Omental fat pad (tissue), 4 donors: ENCODE results near the gene SHB. TPM values are rescaled to one million over a fixed set of nuclear protein-coding genes. Genes with fewer than 3 reads are reported as not detected.

ENCODE experiments used
- ATAC-seq: fragments of 150-250 bp; one replicate; pipeline ENCODE4 v1.9.1; 2016; ENCODE audit warnings: mild to moderate bottlenecking, moderate library complexity; ENCODE audit not compliant: low FRiP score
- DNase-seq: peaks from one replicate; pipeline ENCODE4 v3.0.0-alpha.2; 2019; ENCODE audit warnings: low spot score
- total RNA-seq, 4 donors: library from RNA; depleted of rRNA; stranded (reverse); fragments of >200 nt; gene quantifications; one replicate each; pipeline ENCODE4 v1.1.0, GENCODE V29; 2016
- TF ChIP-seq, protein P1 (sequence below), 3 donors: fragments of 450-650 bp; IDR thresholded peaks; one replicate each; pipeline ENCODE4 v1.5.1; 2016 to 2017; ENCODE audit warnings: antibody characterized with exemption in 3 of 3, mild to moderate bottlenecking in 3 of 3, moderate library complexity in 2 of 3

SHB gene
- total RNA-seq, 4 donors from 2014 or later: 10.4 to 61.6 (median 20.7) TPM

DNA sequence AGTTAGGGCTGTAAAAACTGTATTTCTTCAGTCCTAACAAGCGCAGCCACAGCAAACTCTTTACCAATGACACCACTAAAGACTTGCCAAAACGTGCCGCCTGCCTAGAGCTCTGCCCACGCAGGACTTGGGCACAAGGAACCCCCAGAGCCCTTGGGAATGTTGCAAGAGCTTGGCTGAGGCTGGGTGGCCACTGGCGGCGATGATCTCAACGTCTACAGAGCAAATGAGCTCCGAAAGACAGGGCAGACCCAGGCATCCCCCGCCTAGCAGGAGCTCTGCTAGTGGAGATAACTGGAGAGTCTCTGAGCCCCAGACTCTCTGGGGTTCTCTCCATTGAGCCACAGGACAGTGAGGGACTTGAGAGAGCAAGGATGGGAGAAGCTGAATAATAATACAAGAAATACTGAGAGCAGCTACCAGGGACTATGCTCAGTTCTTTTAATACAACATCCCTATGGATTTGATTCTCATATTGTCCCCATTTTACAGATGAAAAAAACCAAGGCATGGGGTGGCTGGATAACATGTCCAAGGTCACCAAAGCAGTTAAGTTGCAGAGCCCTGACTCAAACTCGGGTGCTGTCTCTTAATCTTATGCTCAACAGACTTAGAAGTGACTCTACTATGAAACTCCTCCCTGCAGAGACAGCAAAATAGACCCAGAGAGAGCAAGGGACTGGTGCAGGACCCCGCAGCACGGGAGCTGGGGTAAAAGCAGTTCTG is 32.5 kb downstream of the SHB start:
- TF ChIP-seq, protein P1, sequence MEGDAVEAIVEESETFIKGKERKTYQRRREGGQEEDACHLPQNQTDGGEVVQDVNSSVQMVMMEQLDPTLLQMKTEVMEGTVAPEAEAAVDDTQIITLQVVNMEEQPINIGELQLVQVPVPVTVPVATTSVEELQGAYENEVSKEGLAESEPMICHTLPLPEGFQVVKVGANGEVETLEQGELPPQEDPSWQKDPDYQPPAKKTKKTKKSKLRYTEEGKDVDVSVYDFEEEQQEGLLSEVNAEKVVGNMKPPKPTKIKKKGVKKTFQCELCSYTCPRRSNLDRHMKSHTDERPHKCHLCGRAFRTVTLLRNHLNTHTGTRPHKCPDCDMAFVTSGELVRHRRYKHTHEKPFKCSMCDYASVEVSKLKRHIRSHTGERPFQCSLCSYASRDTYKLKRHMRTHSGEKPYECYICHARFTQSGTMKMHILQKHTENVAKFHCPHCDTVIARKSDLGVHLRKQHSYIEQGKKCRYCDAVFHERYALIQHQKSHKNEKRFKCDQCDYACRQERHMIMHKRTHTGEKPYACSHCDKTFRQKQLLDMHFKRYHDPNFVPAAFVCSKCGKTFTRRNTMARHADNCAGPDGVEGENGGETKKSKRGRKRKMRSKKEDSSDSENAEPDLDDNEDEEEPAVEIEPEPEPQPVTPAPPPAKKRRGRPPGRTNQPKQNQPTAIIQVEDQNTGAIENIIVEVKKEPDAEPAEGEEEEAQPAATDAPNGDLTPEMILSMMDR (IDR thresholded peaks at IDR 0.05): no peak
- ATAC-seq (peak; percentile 46), DNase-seq (no peak)

DNA sequence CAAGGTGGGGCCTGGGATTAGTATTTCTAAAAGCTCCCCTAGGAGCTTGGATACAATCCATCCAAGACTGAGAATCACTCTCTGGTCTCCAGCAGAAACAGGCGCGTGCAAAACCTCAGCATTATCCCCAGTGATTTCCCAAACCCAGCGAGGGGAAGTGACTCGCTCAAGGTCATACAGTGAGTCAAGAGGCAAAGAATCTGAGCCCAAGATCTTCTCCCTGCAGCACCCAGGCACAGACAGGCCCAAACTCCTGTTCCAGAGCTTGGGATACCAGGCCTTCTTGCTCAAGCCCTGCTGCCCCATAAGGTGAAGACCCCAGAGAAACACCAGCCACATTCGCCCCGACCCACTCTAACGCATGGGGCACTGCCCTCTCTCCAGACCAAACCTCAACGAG is 33.2 kb downstream of the SHB start:
- no peak for DNase-seq
- TF ChIP-seq, protein P1 (IDR thresholded peaks at IDR 0.05): no peak
- ATAC-seq: no peak

DNA sequence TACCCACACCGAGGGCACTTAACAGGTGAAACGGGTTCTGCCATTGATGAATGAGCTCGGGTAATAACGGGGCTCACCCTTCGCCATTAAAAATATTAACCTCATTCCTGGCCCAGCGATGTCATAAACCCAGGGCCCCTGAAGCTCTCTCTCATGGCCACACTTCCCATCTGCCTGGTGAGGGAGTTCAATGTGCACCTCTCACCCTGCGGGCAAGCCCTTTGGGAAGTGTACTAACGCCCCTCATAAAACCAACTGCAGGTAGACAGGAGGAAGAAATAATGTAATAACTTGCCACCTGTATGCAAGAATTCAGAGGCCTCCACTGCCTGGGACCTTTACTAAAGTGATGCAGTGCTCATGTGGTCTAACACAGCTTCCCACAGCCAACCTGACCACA is 35.1 kb downstream of the SHB start:
- no peak for DNase-seq
- TF ChIP-seq, protein P1 (IDR thresholded peaks at IDR 0.05): no peak
- ATAC-seq: no peak

DNA sequence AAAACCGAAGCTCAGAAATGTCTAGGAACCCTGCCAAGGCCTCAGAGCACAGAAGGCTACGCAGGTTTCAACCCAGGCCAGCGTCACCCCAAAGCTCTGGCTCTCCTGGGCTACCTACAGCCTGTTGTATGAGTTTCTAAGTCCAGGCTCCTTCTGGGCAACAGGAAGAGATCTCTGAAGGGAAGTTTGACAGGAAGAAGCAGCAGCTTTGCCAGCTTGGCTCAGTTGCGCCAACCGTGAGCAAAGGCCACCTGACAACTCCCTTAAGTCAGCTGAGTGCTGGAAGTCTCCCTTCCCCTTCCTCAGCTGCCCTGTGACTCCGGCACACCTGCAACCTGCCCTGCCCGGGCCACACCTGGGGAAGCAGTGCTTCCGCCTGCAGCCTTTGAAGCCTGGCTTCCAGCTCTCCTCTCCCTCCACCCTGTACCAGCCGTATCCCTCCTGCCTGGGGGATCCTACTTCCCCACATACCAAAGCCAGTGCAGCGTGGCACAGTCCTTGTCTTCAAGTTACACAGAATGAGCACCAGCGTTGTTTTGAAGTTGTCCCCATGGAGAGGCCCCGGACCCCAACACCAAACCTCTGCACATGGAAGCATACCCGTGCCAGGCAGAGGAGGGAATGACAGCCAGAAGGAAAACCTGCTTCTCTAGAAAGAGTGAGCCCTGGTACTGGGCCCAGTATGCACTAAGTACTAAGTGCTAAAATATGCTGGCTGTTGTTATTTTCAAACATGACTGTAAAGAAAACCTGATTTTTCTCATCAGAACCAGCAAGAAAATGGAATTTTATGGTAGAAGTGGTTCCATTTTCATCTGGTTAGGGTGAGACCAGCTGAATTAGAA is 36.5 kb downstream of the SHB start:
- ATAC-seq (peak; percentile 22), DNase-seq (no peak)
- TF ChIP-seq, protein P1 (IDR thresholded peaks at IDR 0.05): no peak

DNA sequence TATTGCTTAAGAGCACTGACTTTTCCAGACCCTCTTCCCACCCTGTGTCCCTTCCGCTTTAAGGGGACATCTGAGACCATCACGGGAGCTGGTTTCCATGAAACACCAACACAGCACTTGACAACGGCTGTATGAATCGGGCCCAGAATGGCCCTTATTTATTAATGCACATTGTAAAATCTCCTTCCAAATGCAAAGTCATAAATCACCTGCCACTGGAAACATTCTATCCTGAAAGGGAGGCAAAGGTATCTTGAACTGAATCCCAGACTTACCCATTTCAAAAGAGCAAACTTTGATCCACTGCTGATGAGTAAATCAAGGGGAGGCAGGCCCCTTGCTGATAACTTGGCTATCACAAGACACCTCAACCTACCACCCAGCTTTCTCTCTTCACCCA is 37.4 kb downstream of the SHB start:
- TF ChIP-seq, protein P1 (IDR thresholded peaks at IDR 0.05): no peak
- ATAC-seq (peak; percentile 41), DNase-seq (no peak)

DNA sequence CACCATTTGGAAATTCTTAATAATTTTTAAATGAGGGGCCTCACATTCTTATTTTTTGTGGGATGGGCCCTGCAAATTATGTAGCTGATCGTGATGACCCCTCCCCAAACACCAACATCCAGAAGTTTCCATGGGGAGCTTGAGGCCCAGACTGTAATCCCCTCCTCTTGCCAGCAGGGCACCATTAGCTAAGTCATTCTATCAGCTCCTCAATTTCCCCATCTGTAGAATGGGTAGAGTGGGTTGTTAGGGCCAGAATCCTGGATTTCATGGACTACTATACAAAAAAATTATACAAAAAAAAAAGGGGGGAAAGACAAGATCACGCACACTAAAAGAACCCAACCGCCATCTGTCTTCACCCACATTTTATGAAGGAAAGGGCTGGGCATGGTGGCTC is 38.4 kb downstream of the SHB start:
- TF ChIP-seq, protein P1 (IDR thresholded peaks at IDR 0.05): no peak
- DNase-seq (no peak), ATAC-seq (no peak)
